Esophagus squamous epithelium (tissue), 4 donors: ENCODE measurements around the gene GTPBP10.
A peak's percentile ranks its signal among the peaks of the same experiment; 100 is the strongest.

Experiments used
- CTCF ChIP-seq, 6 experiments: fragments of 450-650 bp in 4 of 6; fragments of 200-600 bp in 2 of 6; sonication (generic) in 2 of 6; IDR thresholded peaks; one replicate each; pipeline ENCODE4 v1.5.1; 2016 to 2019; ENCODE audit warnings: antibody characterized with exemption in 6 of 6, mild to moderate bottlenecking in 4 of 6, moderate library complexity in 4 of 6
- POLR2A ChIP-seq, 4 donors: fragments of 450-650 bp; IDR thresholded peaks; one replicate each; pipeline ENCODE4 v1.6.1; 2017; ENCODE audit warnings: antibody characterized with exemption in 4 of 4, mild to moderate bottlenecking in 4 of 4, moderate library complexity in 3 of 4

- TF ChIP-seq CTCF (IDR thresholded peaks at IDR 0.05) (peak in 3 of 6 experiments; percentile 24 to 48 (median 34)), POLR2A (IDR thresholded peaks at IDR 0.05) (no peak)
These were observed 48.1 kb upstream of the GTPBP10 start for GRCh38 chr7:90298145-90299038.
